Sigmoid colon (tissue), 4 donors: ENCODE data around the gene IPO7.

Experiments used
- EP300 ChIP-seq, 4 donors: sonication (generic); formaldehyde crosslinking; IDR thresholded peaks; one replicate each; pipeline ENCODE4 v1.6.1; 2017; ENCODE audit warnings: antibody characterized with exemption in 4 of 4
- POLR2A ChIP-seq, 2 donors: fragments of 450-650 bp; IDR thresholded peaks; one replicate each; pipeline ENCODE4 v1.6.1; 2016; ENCODE audit warnings: antibody characterized with exemption in 2 of 2, mild to moderate bottlenecking in 2 of 2, moderate library complexity in 2 of 2
- TF ChIP-seq, protein P1 (sequence below), 4 experiments: fragments of 450-650 bp in 3 of 4; fragments of 200-600 bp in 1 of 4; IDR thresholded peaks; one replicate each; pipeline ENCODE4 v1.5.1; 2016 to 2019; ENCODE audit warnings: antibody characterized with exemption in 4 of 4, mild to moderate bottlenecking in 3 of 4, moderate library complexity in 2 of 4

DNA sequence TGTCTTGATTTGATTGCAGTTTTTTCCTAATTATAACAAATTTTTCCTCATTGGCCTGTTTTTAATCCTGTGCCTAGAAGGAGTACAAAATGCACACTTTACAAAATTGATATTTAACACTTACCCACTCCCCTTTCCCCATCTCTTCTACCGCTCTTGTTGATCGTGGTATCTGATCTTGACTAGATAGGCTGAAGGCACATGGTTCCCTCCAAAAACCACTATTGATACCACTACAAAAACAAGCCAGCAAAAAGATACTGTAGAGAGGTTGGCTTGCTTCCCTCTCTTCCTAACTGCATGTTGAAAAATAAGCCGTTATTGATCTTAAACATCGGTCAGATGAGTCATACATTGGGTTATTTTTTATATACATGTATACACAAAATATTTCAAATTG is 61.8 kb downstream of the IPO7 start:
- TF ChIP-seq, protein P1, sequence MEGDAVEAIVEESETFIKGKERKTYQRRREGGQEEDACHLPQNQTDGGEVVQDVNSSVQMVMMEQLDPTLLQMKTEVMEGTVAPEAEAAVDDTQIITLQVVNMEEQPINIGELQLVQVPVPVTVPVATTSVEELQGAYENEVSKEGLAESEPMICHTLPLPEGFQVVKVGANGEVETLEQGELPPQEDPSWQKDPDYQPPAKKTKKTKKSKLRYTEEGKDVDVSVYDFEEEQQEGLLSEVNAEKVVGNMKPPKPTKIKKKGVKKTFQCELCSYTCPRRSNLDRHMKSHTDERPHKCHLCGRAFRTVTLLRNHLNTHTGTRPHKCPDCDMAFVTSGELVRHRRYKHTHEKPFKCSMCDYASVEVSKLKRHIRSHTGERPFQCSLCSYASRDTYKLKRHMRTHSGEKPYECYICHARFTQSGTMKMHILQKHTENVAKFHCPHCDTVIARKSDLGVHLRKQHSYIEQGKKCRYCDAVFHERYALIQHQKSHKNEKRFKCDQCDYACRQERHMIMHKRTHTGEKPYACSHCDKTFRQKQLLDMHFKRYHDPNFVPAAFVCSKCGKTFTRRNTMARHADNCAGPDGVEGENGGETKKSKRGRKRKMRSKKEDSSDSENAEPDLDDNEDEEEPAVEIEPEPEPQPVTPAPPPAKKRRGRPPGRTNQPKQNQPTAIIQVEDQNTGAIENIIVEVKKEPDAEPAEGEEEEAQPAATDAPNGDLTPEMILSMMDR (IDR thresholded peaks at IDR 0.05) = no peak
- TF ChIP-seq POLR2A (IDR thresholded peaks at IDR 0.05) (no peak), EP300 (IDR thresholded peaks at IDR 0.05) (no peak)
